ENCODE results near the gene TASOR2. TPM values are rescaled to one million over a fixed set of nuclear protein-coding genes. Genes with fewer than 3 reads are reported as not detected.

The TASOR2 gene
- total and polyA plus RNA-seq, 9 of the 15 experiments (the other 6 are each of a cell fraction or from before 2014, with no cell fraction given): 12.7 to 75.3 (median 52.3) TPM

- TF ChIP-seq ZBTB11 (CRISPR knock-in tag; IDR thresholded peaks at IDR 0.05) (no peak), RREB1 (CRISPR knock-in tag; IDR thresholded peaks at IDR 0.05) (no peak), SLC30A9 (CRISPR knock-in tag; IDR thresholded peaks at IDR 0.05) (no peak), RFX7 (CRISPR knock-in tag; IDR thresholded peaks at IDR 0.05) (no peak), GTF2A2 (tag; IDR thresholded peaks at IDR 0.05) (no peak), AFF4 (CRISPR knock-in tag; IDR thresholded peaks at IDR 0.05) (no peak), MYBL2 (IDR thresholded peaks at IDR 0.05; ENCODE audit: low read depth) (no peak), MYBL2 (CRISPR knock-in tag; IDR thresholded peaks at IDR 0.05; ENCODE audit: borderline replicate concordance) (no peak), NFIX (CRISPR knock-in tag; IDR thresholded peaks at IDR 0.05; ENCODE audit: low read depth) (no peak), DMBX1 (CRISPR knock-in tag; IDR thresholded peaks at IDR 0.05; ENCODE audit: borderline replicate concordance) (peak; percentile 51; the same call in 1 of the 2 replicates), HSF4 (CRISPR knock-in tag; IDR thresholded peaks at IDR 0.05; ENCODE audit: borderline replicate concordance) (no peak), HDAC1 (IDR thresholded peaks at IDR 0.05) (no peak), ZNF212 (CRISPR knock-in tag; IDR thresholded peaks at IDR 0.05) (no peak)
Observed at GRCh38 chr10:5681930-5682329, 2.7 kb upstream of the TASOR2 start (continued).

All from K562 (cell line).